NB4 (cell line): ENCODE results near the gene SCLT1.

Experiments
- DNase-seq: peaks from one replicate; pipeline ENCODE4 v3.0.0; 2010; ENCODE audit warnings: low read depth
- H3K4me3 ChIP-seq: one replicate; pipeline ENCODE4 v1.5.1; 2011; ENCODE audit warnings: mild to moderate bottlenecking, low read depth, low read length, moderate library complexity
- MAX ChIP-seq: IDR thresholded peaks from 2 replicates; pipeline ENCODE4 v1.6.1; 2011; ENCODE audit warnings: low read depth, low read length
- MYC ChIP-seq: IDR thresholded peaks from 2 replicates; pipeline ENCODE4 v1.6.1; 2011; ENCODE audit warnings: low read depth, low read length
- POLR2A ChIP-seq: IDR thresholded peaks from 2 replicates; pipeline ENCODE4 v1.6.1; 2011; ENCODE audit warnings: mild to moderate bottlenecking; ENCODE audit not compliant: insufficient read length; ENCODE audit errors: extremely low read depth
- TF ChIP-seq, protein P1 (sequence below): IDR thresholded peaks from one replicate; pipeline ENCODE4 v1.5.1; 2012; ENCODE audit warnings: low read depth, low read length

SCLT1 gene

DNA sequence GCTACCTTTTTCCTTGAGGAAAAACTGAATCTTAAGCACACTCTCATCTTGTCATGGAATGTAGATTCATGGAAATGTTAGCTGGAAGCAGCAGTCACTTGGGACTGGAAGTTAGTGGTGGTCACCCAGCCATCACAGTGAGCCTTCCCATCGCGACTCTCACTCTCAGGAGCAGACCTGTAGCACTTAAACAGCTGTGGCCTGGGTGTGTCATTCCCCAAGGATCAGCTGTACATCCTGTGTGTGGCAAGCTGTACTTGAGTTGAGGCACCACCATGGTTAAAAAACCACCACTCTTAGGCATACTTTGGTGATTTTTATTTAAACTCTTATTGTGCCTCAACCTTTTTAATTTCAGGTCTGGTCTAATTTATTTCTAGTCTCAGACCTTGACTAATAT, 237.1 kb downstream of the SCLT1 start:
- TF ChIP-seq POLR2A (no peak), MYC (no peak), MAX (no peak)
- TF ChIP-seq, protein P1, sequence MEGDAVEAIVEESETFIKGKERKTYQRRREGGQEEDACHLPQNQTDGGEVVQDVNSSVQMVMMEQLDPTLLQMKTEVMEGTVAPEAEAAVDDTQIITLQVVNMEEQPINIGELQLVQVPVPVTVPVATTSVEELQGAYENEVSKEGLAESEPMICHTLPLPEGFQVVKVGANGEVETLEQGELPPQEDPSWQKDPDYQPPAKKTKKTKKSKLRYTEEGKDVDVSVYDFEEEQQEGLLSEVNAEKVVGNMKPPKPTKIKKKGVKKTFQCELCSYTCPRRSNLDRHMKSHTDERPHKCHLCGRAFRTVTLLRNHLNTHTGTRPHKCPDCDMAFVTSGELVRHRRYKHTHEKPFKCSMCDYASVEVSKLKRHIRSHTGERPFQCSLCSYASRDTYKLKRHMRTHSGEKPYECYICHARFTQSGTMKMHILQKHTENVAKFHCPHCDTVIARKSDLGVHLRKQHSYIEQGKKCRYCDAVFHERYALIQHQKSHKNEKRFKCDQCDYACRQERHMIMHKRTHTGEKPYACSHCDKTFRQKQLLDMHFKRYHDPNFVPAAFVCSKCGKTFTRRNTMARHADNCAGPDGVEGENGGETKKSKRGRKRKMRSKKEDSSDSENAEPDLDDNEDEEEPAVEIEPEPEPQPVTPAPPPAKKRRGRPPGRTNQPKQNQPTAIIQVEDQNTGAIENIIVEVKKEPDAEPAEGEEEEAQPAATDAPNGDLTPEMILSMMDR = no peak
- DNase-seq = no peak
- H3K4me3 ChIP-seq = no peak overlapping the region

DNA sequence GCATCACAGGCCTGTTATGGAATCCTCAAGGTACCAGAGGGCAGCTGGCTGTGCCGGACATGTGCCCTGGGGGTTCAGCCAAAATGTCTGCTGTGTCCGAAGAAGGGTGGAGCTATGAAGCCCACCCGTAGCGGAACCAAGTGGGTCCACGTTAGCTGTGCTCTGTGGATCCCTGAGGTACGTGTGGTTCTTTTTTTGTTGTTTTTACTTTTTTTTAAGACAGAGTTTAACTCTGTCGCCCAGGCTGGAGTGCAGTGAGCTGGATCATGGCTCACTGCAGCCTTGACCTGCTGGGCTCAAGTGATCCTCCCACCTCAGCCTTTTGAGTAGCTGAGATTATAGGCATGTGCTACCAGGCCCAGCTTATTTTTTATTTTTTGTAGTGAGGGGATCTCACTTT, 237.7 kb downstream of the SCLT1 start:
- DNase-seq = no peak
- TF ChIP-seq MAX (no peak), POLR2A (no peak), MYC (no peak)
- TF ChIP-seq, protein P1 = no peak
- H3K4me3 ChIP-seq = no peak overlapping the region

DNA sequence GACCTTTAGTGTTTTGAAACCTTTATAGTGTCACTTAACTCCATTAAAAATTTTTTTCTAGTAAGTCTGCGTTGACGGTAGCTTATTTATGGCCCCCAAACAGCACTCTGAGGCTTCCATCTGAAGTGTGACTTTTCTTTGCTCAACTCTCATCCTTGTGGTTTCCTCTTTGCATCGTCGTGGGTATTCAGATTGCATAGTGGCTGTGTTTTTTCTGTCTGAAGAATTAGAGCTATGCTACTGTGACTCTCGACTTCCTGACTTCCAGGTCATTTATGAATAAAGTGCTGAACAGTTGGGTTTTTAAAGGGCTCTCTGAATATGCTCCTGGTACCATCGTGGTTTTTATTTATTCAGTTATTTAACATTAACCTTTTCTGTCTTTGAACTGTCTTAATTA, 238.9 kb downstream of the SCLT1 start:
- no peak for DNase-seq
- TF ChIP-seq MAX (no peak), MYC (no peak), POLR2A (no peak)
- TF ChIP-seq, protein P1 = no peak
- no peak overlapping the region for H3K4me3 ChIP-seq

- H3K4me3 ChIP-seq = no peak overlapping the region
- no peak for DNase-seq
- TF ChIP-seq MYC (no peak), MAX (no peak), POLR2A (no peak)
- TF ChIP-seq, protein P1 = no peak
Measured at GRCh38 chr4:128853741-128854140, 239.6 kb downstream of the SCLT1 start.

GRCh38 chr4:128850252-128850651, 243.1 kb downstream of the SCLT1 start:
- H3K4me3 ChIP-seq = no peak overlapping the region
- TF ChIP-seq, protein P1 = no peak
- TF ChIP-seq POLR2A = no peak
- TF ChIP-seq MAX = no peak
- TF ChIP-seq MYC = no peak
- DNase-seq = no peak

GRCh38 chr4:128848461-128848860, 244.9 kb downstream of the SCLT1 start:
- H3K4me3 ChIP-seq = no peak overlapping the region
- TF ChIP-seq, protein P1 = no peak
- TF ChIP-seq POLR2A = no peak
- TF ChIP-seq MYC = no peak
- no peak for TF ChIP-seq MAX
- no peak for DNase-seq
